OCI-LY1 (cell line): ENCODE measurements around the gene GALNTL6.

ENCODE experiments used
- EZH2 ChIP-seq: fragments of 200-600 bp; sonication (generic), shearing (Covaris generic); IDR thresholded peaks from 2 replicates; pipeline ENCODE4 v1.8.0; 2017; ENCODE audit warnings: borderline replicate concordance, mixed run types, mild to moderate bottlenecking, antibody characterized with exemption, low read length, moderate library complexity, mixed read lengths
- TF ChIP-seq, protein P1 (sequence below): fragments of 200-600 bp; sonication (generic), shearing (Covaris generic); IDR thresholded peaks from 2 replicates; pipeline ENCODE4 v1.5.1; 2017; ENCODE audit warnings: mild to moderate bottlenecking, antibody characterized with exemption, low read length, moderate library complexity, mixed read lengths

DNA sequence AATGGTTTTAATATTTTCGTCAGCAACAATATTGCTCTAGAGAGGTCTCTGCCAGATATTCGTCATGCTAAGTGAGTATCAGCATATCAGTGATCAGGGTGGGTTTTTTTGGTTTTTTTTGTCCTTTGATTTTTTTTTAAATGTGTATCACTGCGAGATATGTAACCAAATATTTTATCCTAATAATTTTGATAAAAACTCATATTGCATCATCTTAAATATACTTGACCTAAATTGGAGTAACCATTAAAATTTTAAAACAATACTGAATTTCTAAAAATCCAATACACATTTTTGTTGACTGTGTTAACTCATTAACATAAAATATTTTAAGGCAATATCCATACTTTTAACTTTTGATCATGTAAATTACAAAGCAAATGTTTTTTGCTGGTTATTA lies 498.5 kb downstream of the GALNTL6 start:
- TF ChIP-seq, protein P1, sequence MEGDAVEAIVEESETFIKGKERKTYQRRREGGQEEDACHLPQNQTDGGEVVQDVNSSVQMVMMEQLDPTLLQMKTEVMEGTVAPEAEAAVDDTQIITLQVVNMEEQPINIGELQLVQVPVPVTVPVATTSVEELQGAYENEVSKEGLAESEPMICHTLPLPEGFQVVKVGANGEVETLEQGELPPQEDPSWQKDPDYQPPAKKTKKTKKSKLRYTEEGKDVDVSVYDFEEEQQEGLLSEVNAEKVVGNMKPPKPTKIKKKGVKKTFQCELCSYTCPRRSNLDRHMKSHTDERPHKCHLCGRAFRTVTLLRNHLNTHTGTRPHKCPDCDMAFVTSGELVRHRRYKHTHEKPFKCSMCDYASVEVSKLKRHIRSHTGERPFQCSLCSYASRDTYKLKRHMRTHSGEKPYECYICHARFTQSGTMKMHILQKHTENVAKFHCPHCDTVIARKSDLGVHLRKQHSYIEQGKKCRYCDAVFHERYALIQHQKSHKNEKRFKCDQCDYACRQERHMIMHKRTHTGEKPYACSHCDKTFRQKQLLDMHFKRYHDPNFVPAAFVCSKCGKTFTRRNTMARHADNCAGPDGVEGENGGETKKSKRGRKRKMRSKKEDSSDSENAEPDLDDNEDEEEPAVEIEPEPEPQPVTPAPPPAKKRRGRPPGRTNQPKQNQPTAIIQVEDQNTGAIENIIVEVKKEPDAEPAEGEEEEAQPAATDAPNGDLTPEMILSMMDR: no peak
- no peak for TF ChIP-seq EZH2
